SK-N-SH treated with all-trans-retinoic acid at 6 μM for 48 hours (cell line): Measurements from ENCODE around the gene TUBGCP3.

Experiments
- ATAC-seq: fragments of 200-7000 bp; cut with Tn5 transposase; 3 replicates; pipeline ENCODE4 v1.9.1; 2020; ENCODE audit warnings: mild to moderate bottlenecking, moderate library complexity
- BACH2 ChIP-seq: fragments of 250-450 bp; sonication (Bioruptor Pico); IDR thresholded peaks from 2 replicates; pipeline ENCODE4 v1.9.0; 2021; ENCODE audit warnings: mild to moderate bottlenecking, borderline replicate concordance
- ESRRG ChIP-seq: fragments of 250-450 bp; sonication (Bioruptor Pico); IDR thresholded peaks from 2 replicates; pipeline ENCODE4 v1.6.1; 2021; ENCODE audit warnings: mild to moderate bottlenecking
- GLIS3 ChIP-seq: fragments of 250-450 bp; sonication (Bioruptor Pico); IDR thresholded peaks from 2 replicates; pipeline ENCODE4 v1.5.0; 2020; ENCODE audit warnings: mild to moderate bottlenecking, moderate library complexity
- ISL1 ChIP-seq: fragments of 250-450 bp; sonication (Bioruptor Pico); IDR thresholded peaks from 2 replicates; pipeline ENCODE4 v2.1.2; 2022; ENCODE audit warnings: mild to moderate bottlenecking, moderate library complexity
- OSR1 ChIP-seq: fragments of 250-450 bp; sonication (Bioruptor Pico); IDR thresholded peaks from 2 replicates; pipeline ENCODE4 v1.8.0; 2022; ENCODE audit warnings: moderate library complexity, mild to moderate bottlenecking, inconsistent platforms
- RARB ChIP-seq: fragments of 250-450 bp; sonication (Bioruptor Pico); IDR thresholded peaks from 2 replicates; pipeline ENCODE4 v1.8.0; 2021; ENCODE audit warnings: mild to moderate bottlenecking, moderate library complexity
- SNAI2 ChIP-seq: fragments of 250-450 bp; sonication (Bioruptor Pico); IDR thresholded peaks from 2 replicates; pipeline ENCODE4 v1.5.0; 2020; ENCODE audit warnings: mild to moderate bottlenecking, moderate library complexity
- TCF4 ChIP-seq: fragments of 250-450 bp; sonication (Bioruptor Pico); IDR thresholded peaks from 2 replicates; pipeline ENCODE4 v1.8.0; 2021; ENCODE audit warnings: mild to moderate bottlenecking, moderate library complexity, borderline replicate concordance
- TOX ChIP-seq: fragments of 250-450 bp; sonication (Bioruptor Pico); IDR thresholded peaks from 2 replicates; pipeline ENCODE4 v1.8.0; 2021; ENCODE audit warnings: mild to moderate bottlenecking, moderate library complexity, borderline replicate concordance
- ZC3H10 ChIP-seq: fragments of 250-450 bp; sonication (Bioruptor Pico); IDR thresholded peaks from 2 replicates; pipeline ENCODE4 v1.5.1; 2021; ENCODE audit warnings: mild to moderate bottlenecking, moderate library complexity
- ZFP30 ChIP-seq: fragments of 450-650 bp; formaldehyde crosslinking; IDR thresholded peaks from 2 replicates; pipeline ENCODE4 v1.5.0; 2022; ENCODE audit warnings: mild to moderate bottlenecking, moderate library complexity
- ZNF565 ChIP-seq: fragments of 450-650 bp; formaldehyde crosslinking; conservative IDR thresholded peaks from 2 replicates; pipeline ENCODE4 v1.5.0; 2020; ENCODE audit warnings: low read depth, mild to moderate bottlenecking, moderate library complexity
- ZNF70 ChIP-seq: fragments of 450-650 bp; formaldehyde crosslinking; IDR thresholded peaks from 2 replicates; pipeline ENCODE4 v1.5.0; 2020; ENCODE audit warnings: mild to moderate bottlenecking, moderate library complexity
- ZNF8 ChIP-seq: fragments of 450-650 bp; formaldehyde crosslinking; IDR thresholded peaks from 2 replicates; pipeline ENCODE4 v1.5.0; 2020; ENCODE audit warnings: mild to moderate bottlenecking, moderate library complexity
- TF ChIP-seq, protein P1 (sequence below): fragments of 250-450 bp; sonication (Bioruptor Pico); IDR thresholded peaks from 2 replicates; pipeline ENCODE4 v1.8.0; 2021; ENCODE audit warnings: low read depth, mild to moderate bottlenecking, moderate library complexity, borderline replicate concordance
- TF ChIP-seq, protein P2 (sequence below): fragments of 250-450 bp; sonication (Bioruptor Pico); IDR thresholded peaks from 2 replicates; pipeline ENCODE4 v1.5.1; 2020; ENCODE audit warnings: low read depth, mild to moderate bottlenecking, moderate library complexity
- TF ChIP-seq, protein P3 (sequence below): fragments of 250-450 bp; sonication (Bioruptor Pico); IDR thresholded peaks from 2 replicates; pipeline ENCODE4 v1.5.0; 2020; ENCODE audit warnings: mild to moderate bottlenecking, moderate library complexity
- TF ChIP-seq, protein P4 (sequence below): fragments of 250-450 bp; sonication (Bioruptor Pico); IDR thresholded peaks from 2 replicates; pipeline ENCODE4 v1.5.1; 2021; ENCODE audit warnings: mild to moderate bottlenecking, moderate library complexity

Gene TUBGCP3

DNA sequence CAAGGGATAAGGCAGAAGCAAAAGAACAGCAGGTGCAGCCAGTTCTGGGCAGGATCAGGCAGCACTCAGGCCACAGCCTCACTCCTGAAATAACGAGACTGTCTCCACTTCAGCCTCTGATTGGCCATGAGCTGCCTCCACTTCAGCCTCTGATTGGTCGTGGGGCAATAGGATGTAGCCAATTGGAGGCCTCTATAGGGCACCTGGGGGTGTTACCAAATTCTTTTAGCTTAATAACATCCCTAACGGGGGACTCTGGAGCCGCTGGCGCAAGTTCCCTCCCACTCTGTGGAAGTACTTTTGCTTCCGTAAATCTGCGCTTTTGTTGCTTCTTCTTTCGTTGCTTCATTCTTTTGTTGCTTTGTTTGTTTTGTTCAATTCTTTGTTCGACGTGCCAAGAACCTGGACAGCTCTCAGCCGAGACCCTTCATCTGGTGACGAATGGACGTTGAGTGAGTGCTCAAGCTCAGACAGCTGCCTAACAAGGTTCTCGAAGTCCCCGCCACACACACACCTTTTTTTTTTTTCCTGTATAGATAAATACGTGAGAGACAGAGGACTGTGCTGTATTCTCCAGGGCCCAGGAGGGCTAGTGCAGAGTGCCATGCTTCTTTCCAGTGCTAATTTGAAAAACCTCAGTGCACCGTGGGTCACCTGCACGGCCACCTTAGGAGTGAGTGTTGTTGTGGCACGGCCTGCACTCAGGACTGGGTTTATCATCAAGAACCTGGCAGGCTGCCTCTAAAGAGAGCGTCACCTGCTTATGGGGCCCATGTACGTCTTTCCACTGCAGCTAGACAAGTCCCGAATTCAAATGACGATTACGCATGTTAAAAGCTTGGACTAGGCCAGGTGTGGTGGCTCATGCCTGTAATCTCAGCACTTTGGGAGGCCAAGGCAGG, 32.0 kb upstream of the TUBGCP3 start (continued):
- TF ChIP-seq TCF4 (CRISPR knock-in tag) (no peak), TOX (CRISPR knock-in tag) (no peak), ESRRG (no peak), ZFP30 (no peak)
- TF ChIP-seq, all 23 proteins: peak for 0

DNA sequence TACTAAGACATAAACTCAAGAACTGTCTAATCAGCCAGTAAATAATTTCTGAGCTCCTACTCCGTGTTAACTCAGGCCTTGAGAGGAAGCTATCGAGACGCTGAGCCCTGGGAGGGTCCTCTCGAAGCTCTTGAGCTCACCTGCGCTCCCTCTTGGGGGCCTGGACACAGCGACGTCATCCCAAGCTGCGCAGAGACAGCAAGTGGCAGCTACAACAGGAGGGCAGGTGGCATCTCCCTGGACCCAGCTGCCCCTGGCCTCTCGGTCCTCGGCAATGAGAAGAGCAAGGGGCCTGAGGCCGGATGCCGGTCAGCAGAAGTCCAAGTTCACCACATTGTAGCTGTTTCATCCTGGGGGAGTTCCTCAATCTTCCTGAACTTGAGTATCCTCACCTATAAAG, 30.5 kb upstream of the TUBGCP3 start:
- no peak for ATAC-seq
- no peak for TF ChIP-seq ZFP30
- TF ChIP-seq OSR1 (CRISPR knock-in tag): no peak
- TF ChIP-seq ZC3H10 (CRISPR knock-in tag): no peak
- TF ChIP-seq BACH2 (CRISPR knock-in tag): no peak
- TF ChIP-seq, protein P1, sequence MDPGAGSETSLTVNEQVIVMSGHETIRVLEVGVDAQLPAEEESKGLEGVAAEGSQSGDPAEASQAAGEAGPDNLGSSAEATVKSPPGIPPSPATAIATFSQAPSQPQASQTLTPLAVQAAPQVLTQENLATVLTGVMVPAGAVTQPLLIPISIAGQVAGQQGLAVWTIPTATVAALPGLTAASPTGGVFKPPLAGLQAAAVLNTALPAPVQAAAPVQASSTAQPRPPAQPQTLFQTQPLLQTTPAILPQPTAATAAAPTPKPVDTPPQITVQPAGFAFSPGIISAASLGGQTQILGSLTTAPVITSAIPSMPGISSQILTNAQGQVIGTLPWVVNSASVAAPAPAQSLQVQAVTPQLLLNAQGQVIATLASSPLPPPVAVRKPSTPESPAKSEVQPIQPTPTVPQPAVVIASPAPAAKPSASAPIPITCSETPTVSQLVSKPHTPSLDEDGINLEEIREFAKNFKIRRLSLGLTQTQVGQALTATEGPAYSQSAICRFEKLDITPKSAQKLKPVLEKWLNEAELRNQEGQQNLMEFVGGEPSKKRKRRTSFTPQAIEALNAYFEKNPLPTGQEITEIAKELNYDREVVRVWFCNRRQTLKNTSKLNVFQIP (CRISPR knock-in tag): no peak
- no peak for TF ChIP-seq ZNF8
- TF ChIP-seq, protein P2, sequence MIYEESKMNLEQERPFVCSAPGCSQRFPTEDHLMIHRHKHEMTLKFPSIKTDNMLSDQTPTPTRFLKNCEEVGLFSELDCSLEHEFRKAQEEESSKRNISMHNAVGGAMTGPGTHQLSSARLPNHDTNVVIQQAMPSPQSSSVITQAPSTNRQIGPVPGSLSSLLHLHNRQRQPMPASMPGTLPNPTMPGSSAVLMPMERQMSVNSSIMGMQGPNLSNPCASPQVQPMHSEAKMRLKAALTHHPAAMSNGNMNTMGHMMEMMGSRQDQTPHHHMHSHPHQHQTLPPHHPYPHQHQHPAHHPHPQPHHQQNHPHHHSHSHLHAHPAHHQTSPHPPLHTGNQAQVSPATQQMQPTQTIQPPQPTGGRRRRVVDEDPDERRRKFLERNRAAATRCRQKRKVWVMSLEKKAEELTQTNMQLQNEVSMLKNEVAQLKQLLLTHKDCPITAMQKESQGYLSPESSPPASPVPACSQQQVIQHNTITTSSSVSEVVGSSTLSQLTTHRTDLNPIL (CRISPR knock-in tag): no peak
- TF ChIP-seq ZNF565 (CRISPR knock-in tag): no peak
- TF ChIP-seq, protein P3, sequence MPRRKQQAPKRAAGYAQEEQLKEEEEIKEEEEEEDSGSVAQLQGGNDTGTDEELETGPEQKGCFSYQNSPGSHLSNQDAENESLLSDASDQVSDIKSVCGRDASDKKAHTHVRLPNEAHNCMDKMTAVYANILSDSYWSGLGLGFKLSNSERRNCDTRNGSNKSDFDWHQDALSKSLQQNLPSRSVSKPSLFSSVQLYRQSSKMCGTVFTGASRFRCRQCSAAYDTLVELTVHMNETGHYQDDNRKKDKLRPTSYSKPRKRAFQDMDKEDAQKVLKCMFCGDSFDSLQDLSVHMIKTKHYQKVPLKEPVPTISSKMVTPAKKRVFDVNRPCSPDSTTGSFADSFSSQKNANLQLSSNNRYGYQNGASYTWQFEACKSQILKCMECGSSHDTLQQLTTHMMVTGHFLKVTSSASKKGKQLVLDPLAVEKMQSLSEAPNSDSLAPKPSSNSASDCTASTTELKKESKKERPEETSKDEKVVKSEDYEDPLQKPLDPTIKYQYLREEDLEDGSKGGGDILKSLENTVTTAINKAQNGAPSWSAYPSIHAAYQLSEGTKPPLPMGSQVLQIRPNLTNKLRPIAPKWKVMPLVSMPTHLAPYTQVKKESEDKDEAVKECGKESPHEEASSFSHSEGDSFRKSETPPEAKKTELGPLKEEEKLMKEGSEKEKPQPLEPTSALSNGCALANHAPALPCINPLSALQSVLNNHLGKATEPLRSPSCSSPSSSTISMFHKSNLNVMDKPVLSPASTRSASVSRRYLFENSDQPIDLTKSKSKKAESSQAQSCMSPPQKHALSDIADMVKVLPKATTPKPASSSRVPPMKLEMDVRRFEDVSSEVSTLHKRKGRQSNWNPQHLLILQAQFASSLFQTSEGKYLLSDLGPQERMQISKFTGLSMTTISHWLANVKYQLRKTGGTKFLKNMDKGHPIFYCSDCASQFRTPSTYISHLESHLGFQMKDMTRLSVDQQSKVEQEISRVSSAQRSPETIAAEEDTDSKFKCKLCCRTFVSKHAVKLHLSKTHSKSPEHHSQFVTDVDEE (CRISPR knock-in tag): no peak
- TF ChIP-seq, protein P4, sequence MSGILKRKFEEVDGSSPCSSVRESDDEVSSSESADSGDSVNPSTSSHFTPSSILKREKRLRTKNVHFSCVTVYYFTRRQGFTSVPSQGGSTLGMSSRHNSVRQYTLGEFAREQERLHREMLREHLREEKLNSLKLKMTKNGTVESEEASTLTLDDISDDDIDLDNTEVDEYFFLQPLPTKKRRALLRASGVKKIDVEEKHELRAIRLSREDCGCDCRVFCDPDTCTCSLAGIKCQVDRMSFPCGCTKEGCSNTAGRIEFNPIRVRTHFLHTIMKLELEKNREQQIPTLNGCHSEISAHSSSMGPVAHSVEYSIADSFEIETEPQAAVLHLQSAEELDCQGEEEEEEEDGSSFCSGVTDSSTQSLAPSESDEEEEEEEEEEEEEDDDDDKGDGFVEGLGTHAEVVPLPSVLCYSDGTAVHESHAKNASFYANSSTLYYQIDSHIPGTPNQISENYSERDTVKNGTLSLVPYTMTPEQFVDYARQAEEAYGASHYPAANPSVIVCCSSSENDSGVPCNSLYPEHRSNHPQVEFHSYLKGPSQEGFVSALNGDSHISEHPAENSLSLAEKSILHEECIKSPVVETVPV (CRISPR knock-in tag): no peak
- TF ChIP-seq ZNF70 (CRISPR knock-in tag): no peak
- TF ChIP-seq GLIS3: no peak
- TF ChIP-seq ISL1 (CRISPR knock-in tag): no peak

DNA sequence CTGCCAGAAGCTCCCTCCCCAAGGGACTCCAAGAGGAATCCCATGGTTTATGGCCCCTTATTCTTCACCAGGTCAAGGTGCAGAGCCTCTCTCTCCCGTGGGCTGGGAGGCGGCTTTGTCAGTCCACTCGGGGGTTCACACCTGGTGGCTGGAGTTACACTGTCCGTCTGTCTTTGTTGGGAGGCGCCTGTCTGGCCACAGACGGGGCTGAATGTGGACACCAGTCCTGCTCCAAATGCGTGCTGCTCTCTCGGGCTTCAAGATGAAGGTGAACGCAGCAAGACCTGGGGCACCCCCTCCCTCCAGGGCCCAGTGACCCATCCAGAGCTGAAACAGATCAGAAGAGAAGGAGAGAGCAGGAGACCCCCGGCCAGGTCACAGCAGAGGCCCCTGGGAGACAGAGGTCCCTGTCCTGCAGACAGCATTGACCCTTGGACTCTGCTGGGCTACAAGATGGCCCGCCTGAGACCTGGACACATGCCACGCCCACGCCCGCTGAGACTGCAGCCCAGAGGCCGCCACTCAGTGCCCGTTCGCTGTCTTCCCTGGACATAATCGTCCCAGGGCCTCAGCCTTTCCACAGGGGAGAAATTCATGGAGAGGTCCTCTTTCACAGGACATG, 29.9 kb upstream of the TUBGCP3 start:
- no peak for ATAC-seq
- TF ChIP-seq, protein P3 (CRISPR knock-in tag): no peak
- TF ChIP-seq SNAI2 (CRISPR knock-in tag): no peak
- no peak for TF ChIP-seq RARB (CRISPR knock-in tag)
- no peak for TF ChIP-seq TCF4 (CRISPR knock-in tag)
- no peak for TF ChIP-seq ZFP30
- TF ChIP-seq, protein P1 (CRISPR knock-in tag): no peak
- TF ChIP-seq, protein P2 (CRISPR knock-in tag): no peak
- TF ChIP-seq, protein P4 (CRISPR knock-in tag): no peak
